GM23248 (cell line): ENCODE data around the gene FAM131B.

Experiments used
- EZH2 ChIP-seq: fragments of 200-600 bp; sonication (generic); IDR thresholded peaks from 2 replicates; pipeline ENCODE4 v1.6.1; 2018; ENCODE audit warnings: antibody characterized with exemption, mild to moderate bottlenecking; ENCODE audit not compliant: insufficient read depth, poor library complexity, severe bottlenecking
- EZH2phosphoT487 ChIP-seq: fragments of 200-600 bp; sonication (generic); IDR thresholded peaks from 2 replicates; pipeline ENCODE4 v1.6.1; 2018; ENCODE audit warnings: antibody characterized with exemption, moderate library complexity, mild to moderate bottlenecking, low read depth; ENCODE audit not compliant: insufficient read depth

GRCh38 chr7:143391462-143392404 is 29.2 kb upstream of the FAM131B start:
- TF ChIP-seq EZH2 (no peak), EZH2phosphoT487 (no peak)
